ENCODE results near the gene ZNF416. TPM values are rescaled to one million over a fixed set of nuclear protein-coding genes. Genes with fewer than 3 reads are reported as not detected.

Gene ZNF416
- total RNA-seq, result 6.9 and 9.2 TPM in 2 replicates
- polyA plus RNA-seq, result 3.9 and 4.5 TPM in 2 replicates
- 3.2 TPM in 2 replicates for polyA plus RNA-seq (2012)
- polyA minus RNA-seq (ENCODE audit: low replicate concordance), result 0.11 and 3.8 TPM in 2 replicates

DNA sequence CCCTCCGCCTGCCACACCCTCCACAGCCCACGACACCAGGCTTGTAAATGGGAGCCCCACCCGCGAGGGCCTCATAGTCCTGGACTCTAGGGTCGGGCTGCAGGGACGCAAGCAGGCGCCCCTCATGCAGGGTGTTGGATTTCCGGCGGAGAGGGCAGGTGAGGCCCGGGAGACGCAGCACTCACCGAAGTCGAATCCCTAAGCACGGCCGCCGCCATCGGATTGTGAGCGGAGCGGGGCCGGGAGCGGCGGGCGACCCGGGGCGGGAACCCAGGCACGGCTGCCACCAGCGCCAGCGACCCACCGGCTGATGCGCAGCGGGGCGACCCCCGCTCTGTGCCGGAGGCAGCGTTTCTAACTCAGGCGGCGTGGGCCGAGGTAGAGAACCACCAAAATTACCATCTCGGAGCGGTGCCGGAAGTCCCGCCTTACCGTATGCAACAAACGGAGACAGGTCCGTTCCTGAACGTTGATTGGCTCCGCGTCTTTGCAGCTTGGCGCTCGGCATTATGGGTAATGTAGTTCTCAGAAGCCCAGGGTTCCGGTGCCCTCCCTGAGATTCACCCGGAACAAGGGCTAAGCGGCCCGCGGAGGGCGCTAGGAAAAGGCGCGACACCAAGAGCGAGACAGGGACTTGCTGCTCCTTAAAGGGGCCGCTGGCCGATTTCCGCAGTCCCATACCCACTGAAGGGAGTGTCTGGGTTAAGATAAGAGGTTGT, at the start of gene ZNF416:
Gene ZNF416, minus strand, starts transcription at position 425 of the 719 bp plus-strand sequence. Its CDS starts 207 bp downstream, at position 218.
- peaks cover 2% of the 10 kb centered on the region for H3K4me1 ChIP-seq (ENCODE audit: control insufficient read depth, extremely low read depth, insufficient read depth, low read length)
- DNase-seq (ENCODE audit: low read depth in 2 of 2), result peak; percentile 97 to 99
- no peaks in the 10 kb centered on the region for H4K20me1 ChIP-seq (ENCODE audit: control insufficient read depth, extremely low read depth, insufficient read depth, low read length)
- peaks cover 13% of the 10 kb centered on the region for H3K79me2 ChIP-seq (ENCODE audit: control insufficient read depth, insufficient read depth, low read length)
- H3K27me3 ChIP-seq (ENCODE audit: control insufficient read depth, insufficient read depth, low read length), result no peaks in the 10 kb centered on the region
- H3K9ac ChIP-seq (ENCODE audit: insufficient read depth, low read length), result peak within 1 kb of the TSS; percentile 81
- H3K27ac ChIP-seq (ENCODE audit: insufficient read depth, low read length), result peak within 1 kb of the TSS; percentile 51
- peak within 1 kb of the TSS; percentile 92 for H2AFZ ChIP-seq (ENCODE audit: low read length)
- peak within 1 kb of the TSS; percentile 83 for H3K4me2 ChIP-seq (ENCODE audit: extremely low read depth, insufficient read depth, low read length)
- H3K9me3 ChIP-seq (ENCODE audit: control insufficient read depth, insufficient read depth, low read depth, low read length), result peaks cover 8% of the 10 kb centered on the region
- TF ChIP-seq CTCF (conservative IDR thresholded peaks at IDR 0.05 in 1 of 2, IDR thresholded peaks at IDR 0.05 in 1 of 2; ENCODE audit: low read depth in 1 of 2, low read length in 2 of 2) (peak; percentile 13 to 18), EZH2 (IDR thresholded peaks at IDR 0.05; ENCODE audit: low read length, missing control alignments) (no peak)
- peaks cover 15% of the 10 kb centered on the region for H3K36me3 ChIP-seq (ENCODE audit: control insufficient read depth, insufficient read depth, low read length)
- H3K4me3 ChIP-seq (replicated peaks in 1 of 4; ENCODE audit: control extremely low read depth in 1 of 4, insufficient read depth in 1 of 4, low read depth in 3 of 4, low read length in 4 of 4), result peak within 1 kb of the TSS; percentile 75 to 95 (median 80)

GRCh38 chr19:57623091-57623490, 44.4 kb upstream of the ZNF416 start:
- Histone ChIP-seq H4K20me1 (ENCODE audit: control insufficient read depth, extremely low read depth, insufficient read depth, low read length) (no peaks in the 10 kb centered on the region), H3K9ac (ENCODE audit: insufficient read depth, low read length) (no peak overlapping the region), H3K79me2 (ENCODE audit: control insufficient read depth, insufficient read depth, low read length) (peaks cover 30% of the 10 kb centered on the region), H3K27ac (ENCODE audit: insufficient read depth, low read length) (no peak overlapping the region), H3K36me3 (ENCODE audit: control insufficient read depth, insufficient read depth, low read length) (peaks cover 13% of the 10 kb centered on the region), H3K4me1 (ENCODE audit: control insufficient read depth, extremely low read depth, insufficient read depth, low read length) (no peaks in the 10 kb centered on the region), H3K27me3 (ENCODE audit: control insufficient read depth, insufficient read depth, low read length) (no peaks in the 10 kb centered on the region), H3K4me3 (replicated peaks in 1 of 4; ENCODE audit: control extremely low read depth in 1 of 4, insufficient read depth in 1 of 4, low read depth in 3 of 4, low read length in 4 of 4) (no peak overlapping the region), H3K4me2 (ENCODE audit: extremely low read depth, insufficient read depth, low read length) (no peak overlapping the region), H3K9me3 (ENCODE audit: control insufficient read depth, insufficient read depth, low read depth, low read length) (peaks cover 18% of the 10 kb centered on the region), H2AFZ (ENCODE audit: low read length) (no peak overlapping the region)
- no peak for TF ChIP-seq EZH2 (IDR thresholded peaks at IDR 0.05; ENCODE audit: low read length, missing control alignments)
- no peak for DNase-seq (ENCODE audit: low read depth in 2 of 2)

GRCh38 chr19:57620673-57621348, 42.1 kb upstream of the ZNF416 start:
- H3K9ac ChIP-seq (ENCODE audit: insufficient read depth, low read length), result no peak overlapping the region
- TF ChIP-seq EZH2 (IDR thresholded peaks at IDR 0.05; ENCODE audit: low read length, missing control alignments) (no peak), CTCF (conservative IDR thresholded peaks at IDR 0.05 in 1 of 2, IDR thresholded peaks at IDR 0.05 in 1 of 2; ENCODE audit: low read depth in 1 of 2, low read length in 2 of 2) (no peak)
- H3K27ac ChIP-seq (ENCODE audit: insufficient read depth, low read length), result no peak overlapping the region
- H3K79me2 ChIP-seq (ENCODE audit: control insufficient read depth, insufficient read depth, low read length), result peaks cover 52% of the 10 kb centered on the region
- peaks cover 20% of the 10 kb centered on the region for H3K36me3 ChIP-seq (ENCODE audit: control insufficient read depth, insufficient read depth, low read length)
- no peak overlapping the region for H3K4me3 ChIP-seq (replicated peaks in 1 of 4; ENCODE audit: control extremely low read depth in 1 of 4, insufficient read depth in 1 of 4, low read depth in 3 of 4, low read length in 4 of 4)
- H3K4me1 ChIP-seq (ENCODE audit: control insufficient read depth, extremely low read depth, insufficient read depth, low read length), result no peaks in the 10 kb centered on the region
- H3K9me3 ChIP-seq (ENCODE audit: control insufficient read depth, insufficient read depth, low read depth, low read length), result peaks cover 20% of the 10 kb centered on the region
- no peak overlapping the region for H2AFZ ChIP-seq (ENCODE audit: low read length)
- no peaks in the 10 kb centered on the region for H4K20me1 ChIP-seq (ENCODE audit: control insufficient read depth, extremely low read depth, insufficient read depth, low read length)
- H3K4me2 ChIP-seq (ENCODE audit: extremely low read depth, insufficient read depth, low read length), result no peak overlapping the region
- no peaks in the 10 kb centered on the region for H3K27me3 ChIP-seq (ENCODE audit: control insufficient read depth, insufficient read depth, low read length)
- DNase-seq (ENCODE audit: low read depth in 2 of 2), result peak; percentile 21 to 47
